HG02623 (cell line): ENCODE results near the gene SOHLH2.

ENCODE experiments used
- ATAC-seq: cut with Tn5 transposase; IDR thresholded peaks from one replicate; pipeline ENCODE4 v1.9.1; 2021; ENCODE audit warnings: moderate library complexity; ENCODE audit not compliant: unreplicated experiment

Gene SOHLH2, protein sequence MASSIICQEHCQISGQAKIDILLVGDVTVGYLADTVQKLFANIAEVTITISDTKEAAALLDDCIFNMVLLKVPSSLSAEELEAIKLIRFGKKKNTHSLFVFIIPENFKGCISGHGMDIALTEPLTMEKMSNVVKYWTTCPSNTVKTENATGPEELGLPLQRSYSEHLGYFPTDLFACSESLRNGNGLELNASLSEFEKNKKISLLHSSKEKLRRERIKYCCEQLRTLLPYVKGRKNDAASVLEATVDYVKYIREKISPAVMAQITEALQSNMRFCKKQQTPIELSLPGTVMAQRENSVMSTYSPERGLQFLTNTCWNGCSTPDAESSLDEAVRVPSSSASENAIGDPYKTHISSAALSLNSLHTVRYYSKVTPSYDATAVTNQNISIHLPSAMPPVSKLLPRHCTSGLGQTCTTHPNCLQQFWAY

DNA sequence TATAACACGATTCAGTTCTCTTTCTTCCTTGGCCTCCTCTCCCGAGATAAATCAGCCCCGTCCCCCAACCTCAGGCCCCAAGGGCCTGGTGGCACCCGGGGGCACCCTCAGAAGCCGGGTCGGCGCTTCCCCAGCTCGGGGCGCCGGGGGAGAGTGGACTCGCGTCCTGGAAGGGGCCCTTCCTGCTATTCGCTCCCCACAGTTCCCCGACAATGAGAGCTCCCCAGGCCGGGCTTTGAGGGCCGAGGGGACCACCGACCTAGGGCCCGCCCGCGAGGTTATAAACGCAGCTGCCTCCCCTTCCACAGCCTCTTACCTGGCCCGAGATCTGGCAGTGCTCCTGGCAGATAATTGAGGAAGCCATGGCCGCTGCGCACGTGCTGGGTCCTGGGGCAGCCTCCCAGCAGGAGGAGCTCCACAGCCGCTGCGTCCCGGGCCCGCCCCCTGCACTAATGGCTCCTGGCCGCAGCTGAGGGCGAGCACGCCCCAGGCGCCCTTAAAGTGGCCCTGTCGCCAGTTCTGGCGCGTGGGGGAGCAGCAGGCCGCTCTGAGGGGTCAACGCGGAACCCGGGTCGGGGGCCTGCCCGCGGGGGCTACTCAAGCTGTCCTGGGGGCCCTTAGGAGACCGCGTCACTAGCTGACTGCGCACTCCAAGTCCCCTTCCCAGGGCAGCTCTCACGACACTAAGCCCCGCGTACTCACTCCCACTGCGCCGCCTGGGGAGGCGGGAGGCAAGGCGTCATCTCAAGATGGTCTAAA is at the start of gene SOHLH2:
TSS of gene SOHLH2 (minus strand) at position 394 of the 759 bp plus-strand sequence. CDS start at position 364, 30 bp downstream.
- ATAC-seq: no peak

DNA sequence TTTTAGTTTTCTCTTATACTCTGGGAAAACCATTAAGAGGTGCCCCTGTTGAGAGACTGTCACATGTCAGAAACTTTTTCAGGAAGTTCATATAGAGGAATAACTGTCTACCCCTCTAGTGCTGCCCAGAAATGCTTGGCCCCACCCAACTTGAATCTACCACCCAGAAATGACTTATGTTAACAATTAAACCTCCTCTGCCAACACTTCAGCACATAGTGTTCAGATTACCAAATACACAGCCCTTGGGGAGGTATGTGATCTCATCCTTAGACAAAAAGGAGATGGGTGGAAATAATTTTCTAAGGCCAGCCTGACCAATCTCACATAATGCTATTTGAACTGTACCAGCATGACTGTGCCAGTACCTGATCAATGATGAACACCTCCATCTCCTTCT is 47.6 kb upstream of the SOHLH2 start:
- ATAC-seq: no peak

DNA sequence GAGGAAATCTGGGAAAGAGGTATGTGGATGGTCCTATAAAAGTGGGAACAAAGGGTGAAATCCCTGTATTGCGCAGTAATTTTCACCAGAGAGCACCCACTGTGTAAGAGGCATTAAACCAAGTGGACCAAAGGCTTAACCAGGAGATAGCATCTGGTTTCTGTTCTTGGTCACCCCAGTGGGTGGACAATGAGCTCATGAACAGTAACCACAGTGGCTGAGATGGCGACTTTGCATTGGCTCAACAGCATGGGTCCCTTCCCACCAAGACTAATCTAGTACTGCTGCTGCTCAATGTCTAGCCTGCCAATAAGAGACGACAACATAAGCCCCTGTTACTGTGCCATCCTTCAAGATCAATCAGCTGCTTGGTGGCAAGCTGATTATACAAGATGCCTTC is 46.7 kb upstream of the SOHLH2 start:
- ATAC-seq: no peak

DNA sequence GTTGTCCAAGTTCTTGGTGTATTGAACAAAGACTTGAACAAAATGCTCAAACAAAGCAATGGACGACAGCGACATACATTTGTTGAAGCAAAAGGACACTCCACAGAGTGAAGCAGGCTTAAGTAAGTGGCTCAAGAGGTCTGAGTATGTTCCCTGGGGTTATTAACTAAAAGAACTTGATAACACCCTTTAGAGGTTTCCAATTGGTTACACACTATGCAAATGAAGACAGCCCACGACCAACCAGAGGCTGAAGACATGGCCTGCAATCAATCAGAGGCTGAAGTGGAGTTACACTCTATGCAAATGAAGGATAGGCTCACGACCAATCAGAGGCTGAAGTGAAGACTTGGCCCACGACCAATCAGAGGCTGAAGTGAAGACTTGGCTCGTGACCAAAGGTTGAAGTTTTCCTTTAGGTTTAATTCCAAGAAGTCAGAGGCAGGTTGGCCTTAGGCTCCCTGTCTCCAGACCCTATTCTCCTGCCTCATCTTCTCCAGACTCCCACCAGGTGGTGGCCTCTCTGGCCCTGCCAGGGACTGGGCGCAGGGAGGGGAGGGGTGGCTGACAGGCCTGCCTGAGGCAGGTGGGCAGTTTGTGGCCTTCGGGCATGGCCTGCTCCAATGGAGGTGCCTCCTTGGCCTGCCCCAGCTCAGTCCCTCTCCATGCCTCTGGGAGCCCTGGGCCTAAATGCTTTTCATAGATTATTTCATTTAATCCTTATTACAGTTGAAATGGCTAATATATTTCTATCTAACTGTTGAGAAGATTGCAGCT is 45.2 kb upstream of the SOHLH2 start:
- no peak for ATAC-seq

DNA sequence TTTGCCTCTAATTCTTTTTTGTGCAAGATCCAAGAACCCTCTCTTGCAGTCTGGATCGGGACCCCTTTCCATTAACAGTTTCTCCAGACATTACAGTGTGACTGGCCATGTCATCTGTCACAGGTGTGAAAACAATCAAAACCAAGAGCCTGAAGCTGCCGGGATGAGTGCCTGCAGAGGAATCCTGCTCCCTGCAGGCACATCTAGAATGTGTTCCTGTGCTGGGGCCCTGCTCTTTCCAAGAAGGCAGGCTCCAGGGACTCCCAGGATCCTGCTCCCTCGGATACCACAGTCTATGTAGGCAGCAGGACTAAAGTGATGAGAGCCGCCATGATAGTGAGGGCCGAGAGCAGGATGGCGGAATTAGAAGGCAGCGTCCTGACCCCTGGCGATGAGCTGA is 44.5 kb upstream of the SOHLH2 start:
- no peak for ATAC-seq

DNA sequence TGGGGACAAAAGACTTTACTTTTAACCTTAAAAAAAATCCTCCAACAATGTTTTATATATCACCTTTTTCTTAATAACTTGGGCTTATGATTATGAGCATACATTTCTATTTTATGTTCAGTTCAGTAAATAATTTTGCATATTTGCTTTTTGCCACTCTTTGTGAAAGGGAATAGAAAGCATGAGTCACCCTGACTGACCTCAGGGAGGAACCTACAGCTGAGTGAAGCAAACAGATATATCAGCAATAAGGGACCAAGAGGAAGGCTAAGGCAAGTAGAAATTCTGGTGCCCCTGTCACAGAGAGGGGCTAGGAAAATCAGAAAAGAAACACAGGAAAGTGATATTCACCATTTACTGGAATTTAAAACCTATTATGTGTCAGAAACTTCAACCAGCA is 37.2 kb upstream of the SOHLH2 start:
- no peak for ATAC-seq

DNA sequence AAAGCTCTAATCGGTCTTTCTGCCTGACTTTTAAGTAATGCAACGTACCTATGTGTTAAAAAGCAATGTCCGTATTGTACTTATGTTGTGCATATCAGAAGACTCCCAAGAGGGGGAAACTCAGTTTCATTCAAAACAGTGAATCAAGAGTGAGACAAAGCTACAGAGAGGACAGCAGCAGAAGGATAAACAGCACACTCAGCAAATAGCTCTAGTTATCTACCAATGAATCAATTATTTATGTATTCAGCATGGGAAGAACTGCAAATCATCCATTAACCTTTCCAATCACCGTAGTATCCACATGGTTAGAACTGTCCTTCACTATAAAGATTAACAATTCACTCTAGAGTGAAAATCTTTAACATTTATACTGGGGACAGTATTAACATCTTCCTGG is 36.7 kb upstream of the SOHLH2 start:
- ATAC-seq: no peak

DNA sequence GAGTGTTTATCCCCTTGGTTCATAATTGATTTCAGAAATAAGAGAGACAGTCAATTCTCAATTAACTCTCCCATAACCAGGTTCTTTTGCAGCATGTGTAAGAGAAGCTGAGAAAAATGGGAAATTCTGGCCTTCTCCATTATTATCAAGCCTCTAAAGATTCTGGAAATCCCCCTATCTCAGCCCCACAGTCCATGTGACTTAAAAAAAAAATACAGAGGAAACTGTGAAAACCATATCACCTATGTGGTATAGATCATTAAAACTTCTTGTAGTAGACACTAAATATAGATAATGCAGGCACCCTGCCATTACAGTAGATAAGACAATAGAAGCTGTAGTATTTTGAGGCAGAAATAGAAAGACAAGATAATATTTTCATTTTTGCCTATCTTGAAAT is 34.3 kb upstream of the SOHLH2 start:
- ATAC-seq: no peak

DNA sequence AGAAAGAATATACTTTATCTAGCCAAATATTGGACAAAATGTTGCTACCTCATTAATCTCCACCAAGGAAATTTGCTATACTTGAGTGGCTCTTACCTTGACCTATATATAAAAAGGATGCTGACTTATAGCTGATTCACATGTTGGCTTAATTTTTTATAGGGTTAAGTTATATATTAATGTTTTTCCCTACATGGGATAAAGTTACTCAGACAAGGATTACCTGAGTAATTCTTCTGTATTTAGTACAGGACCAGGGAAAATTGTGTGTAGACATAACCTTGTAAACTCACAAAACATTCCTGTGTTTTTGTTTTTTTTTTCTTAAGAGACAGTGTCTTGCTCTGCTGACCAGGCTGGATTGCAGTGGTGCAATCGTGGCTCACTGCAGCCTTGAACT is 30.6 kb upstream of the SOHLH2 start:
- no peak for ATAC-seq

DNA sequence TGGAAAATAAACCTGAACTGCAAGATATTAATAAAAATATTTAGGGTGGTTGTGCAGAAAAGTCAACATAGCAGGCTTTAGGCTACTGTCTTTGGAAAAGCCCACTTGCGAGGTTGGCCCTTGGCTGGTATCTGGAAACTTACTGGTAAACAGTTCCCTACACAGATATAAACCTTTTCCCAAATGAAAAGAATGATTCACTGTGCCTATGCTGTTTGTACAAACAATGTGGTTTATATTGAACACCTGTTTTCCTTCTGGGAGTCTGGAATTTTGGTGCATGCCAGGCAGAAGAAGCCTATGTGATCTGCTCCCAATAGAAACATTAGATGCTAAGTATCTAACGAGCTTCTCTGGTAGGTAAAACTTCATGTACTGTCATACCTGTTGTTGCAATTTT is 29.7 kb upstream of the SOHLH2 start:
- no peak for ATAC-seq

DNA sequence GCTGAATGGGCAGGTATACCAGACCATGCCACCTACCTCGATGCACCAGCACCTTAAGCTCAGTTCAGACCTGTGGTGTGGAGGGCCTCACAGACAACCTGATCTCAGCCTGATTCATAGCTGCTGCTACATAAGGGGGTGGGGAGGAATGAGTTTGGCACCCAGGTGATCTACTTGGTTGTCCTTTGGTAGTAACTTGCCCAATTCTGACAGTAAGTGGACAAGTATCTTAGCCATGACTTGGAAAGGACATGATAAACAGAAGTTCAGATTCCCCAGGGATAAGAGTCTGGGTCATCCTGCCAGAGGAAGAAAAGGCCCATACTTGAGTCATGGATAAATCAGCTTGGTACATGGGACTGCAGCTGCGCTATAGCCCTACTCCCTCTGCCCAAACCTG is 28.4 kb upstream of the SOHLH2 start:
- ATAC-seq: no peak

DNA sequence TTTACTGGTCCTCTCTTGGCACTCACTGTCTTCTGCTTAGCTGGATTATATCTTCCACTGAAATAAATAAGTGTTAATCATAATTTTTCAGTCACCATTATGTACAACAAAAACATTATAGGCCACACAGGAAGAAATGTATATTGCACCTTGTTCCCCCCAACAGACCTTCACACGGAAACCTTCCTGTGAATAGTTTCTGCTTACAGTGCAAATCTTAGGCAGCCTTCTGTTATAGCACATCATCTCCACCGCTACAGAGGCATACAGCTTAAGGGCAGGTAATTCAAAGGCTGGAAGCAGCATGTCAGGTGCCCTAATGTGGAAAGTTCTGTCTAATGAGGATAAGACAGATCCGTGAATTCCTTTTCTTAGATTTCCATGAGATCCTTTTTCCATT is 16.9 kb upstream of the SOHLH2 start:
- ATAC-seq: no peak

DNA sequence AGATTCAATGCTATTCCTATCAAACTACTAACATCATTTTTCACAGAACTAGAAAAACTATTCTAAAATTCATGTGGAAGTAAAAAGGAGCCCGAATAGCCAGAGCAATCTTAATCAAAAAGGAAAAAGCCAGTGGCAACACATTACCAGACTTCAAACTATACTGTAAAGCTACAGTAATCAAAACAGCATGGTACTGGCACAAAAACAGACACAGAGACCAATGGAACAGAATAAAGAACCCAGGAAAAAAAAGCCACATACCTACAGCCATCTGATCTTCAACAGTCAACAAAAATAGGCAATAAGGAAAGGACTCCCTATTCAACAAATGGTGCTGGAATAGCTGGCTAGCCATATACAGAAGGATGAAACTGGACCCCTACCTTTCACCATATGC is 10.4 kb upstream of the SOHLH2 start:
- no peak for ATAC-seq

DNA sequence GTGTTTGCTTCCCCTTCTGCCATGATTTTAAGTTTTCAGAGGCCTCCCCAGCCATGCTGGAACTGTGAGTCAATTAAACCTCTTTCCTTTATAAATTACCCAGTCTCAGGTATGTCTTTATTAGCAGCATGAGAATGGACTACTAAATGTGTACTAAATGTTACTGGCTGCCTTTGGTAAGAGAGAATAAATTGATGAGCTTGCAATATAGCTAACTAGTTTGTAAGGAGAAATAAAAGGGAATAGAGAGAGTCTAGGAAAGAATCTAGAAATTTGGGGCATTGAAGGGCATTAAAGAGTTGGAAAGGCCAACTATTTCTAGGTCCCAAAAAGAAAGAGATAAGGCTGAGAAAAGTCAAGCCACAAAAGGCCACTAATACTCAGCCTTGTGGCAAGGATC is 5.5 kb upstream of the SOHLH2 start:
- ATAC-seq: no peak

DNA sequence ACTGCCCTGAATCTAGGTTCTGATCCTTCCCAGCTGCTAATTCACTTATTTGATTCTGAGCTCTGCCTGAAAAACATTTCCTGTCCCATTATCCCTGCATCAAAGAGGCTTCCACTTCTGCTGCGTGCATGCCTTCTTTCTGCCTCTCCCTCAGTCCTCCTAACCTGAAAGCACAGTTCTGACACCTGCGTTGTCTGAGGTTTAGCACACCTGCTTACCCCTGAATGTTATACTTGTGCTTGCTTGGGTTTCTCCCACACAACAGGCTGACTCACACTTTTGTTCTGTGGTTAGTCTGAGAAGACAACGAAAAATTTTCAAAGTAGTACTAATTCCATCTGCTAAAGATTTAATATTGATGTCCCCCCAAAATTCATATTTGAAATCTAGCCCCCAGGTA is 3.1 kb upstream of the SOHLH2 start:
- no peak for ATAC-seq

DNA sequence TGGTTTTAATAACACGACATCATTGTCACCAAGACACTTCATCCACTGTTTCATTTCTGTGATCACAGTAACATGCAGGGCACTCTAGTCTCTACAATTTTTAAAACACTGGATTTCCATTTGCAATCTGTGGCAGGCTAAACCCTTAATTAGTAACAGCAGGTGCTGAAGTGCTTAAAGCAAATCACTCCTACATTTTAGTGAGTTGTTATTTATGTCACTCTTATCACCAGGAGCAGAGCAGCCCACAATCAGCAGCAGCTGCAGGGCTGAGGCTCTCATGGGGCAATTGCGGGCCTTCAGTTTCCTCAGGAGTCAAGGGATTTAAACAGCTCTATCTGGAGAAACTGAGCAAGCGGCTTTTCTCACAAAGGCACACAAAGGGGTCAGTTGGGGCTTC is 1.6 kb downstream of the SOHLH2 start:
- ATAC-seq: no peak

DNA sequence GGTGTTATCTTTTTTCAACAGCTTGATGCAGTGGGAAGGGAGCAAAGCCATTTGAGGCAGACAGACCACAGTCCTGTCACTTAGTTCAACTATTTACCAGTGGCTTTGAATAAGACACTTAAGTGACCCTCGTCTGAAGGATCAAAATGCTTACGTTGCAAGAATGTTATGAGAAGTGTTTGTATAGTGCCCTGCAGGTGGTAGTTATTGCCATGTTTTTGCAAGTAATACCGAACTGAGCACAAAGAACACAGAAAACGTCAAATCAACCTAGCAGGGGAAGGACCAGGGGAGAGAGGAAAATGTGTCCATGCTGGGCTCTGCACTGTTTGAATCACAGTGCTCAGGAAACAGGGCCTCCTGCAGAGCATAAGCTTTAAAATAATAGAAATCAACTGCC is 2.8 kb downstream of the SOHLH2 start:
- ATAC-seq: no peak

DNA sequence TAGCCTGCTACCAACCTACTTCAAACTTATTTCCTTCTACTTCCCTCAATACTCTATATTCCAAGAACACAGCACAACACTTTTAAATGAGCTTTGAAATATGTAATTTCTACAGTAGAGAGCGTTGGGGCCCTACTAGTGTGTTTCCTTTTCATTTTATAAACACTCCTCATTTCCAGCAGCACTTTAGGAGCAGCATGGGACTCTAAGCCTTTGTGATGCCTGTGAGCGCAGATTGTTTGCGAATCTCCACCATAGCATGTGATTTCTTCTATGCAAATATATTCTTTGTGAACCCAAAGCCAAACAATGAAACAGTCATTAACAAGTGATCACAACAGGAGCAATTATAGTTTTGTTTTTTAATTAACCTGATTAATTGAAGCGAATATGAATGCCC is 3.6 kb downstream of the SOHLH2 start:
- ATAC-seq: no peak

DNA sequence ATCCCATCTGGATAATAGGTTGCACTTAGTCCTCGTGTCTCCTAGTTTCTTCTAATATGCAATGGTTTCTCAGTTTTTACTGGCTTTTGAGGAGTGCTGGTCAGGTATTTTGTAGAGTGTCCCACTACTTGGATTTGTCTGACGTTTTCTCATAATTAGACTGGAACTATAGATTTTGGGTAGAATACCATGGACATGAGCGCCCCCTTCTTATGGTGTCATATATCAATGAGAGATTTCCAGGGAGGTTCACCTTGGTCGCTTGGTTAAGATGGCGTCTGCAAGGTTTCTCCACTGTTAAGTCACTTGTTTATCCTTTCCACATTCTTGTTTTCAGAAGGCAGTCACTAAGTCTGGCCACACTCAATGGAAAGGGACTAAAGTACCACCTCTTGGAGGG is 6.7 kb downstream of the SOHLH2 start:
- no peak for ATAC-seq

DNA sequence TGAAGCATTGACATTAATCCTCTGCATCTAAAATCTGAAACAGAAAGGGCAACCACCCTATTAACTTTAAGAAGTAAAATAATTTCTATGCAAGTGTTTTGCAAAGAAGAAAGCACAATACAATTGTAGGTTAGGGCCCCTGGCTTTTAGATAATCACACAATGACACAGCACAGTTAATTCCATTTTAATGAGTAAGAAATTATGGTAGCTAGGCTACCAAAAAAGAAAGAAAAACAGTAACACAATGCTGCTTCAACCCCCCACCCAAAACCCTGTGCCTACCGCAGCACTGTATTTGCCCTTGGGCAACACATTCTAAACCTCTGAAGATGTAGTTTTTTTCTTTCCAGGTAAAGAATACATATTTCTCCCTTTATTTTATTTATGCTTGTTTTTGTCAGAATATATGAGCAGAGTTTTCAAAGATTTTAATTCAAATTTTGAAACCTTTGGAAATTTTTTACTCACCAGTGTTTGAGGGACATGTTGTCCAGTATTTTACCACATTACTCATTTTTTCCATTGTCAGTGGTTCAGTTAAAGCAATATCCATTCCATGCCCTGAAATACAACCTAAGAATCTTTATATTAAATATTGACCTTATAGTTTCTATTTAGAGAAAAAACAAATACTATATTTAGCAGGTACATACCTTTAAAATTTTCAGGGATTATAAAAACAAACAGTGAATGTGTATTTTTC is 21.1 kb downstream of the SOHLH2 start:
- ATAC-seq: no peak

DNA sequence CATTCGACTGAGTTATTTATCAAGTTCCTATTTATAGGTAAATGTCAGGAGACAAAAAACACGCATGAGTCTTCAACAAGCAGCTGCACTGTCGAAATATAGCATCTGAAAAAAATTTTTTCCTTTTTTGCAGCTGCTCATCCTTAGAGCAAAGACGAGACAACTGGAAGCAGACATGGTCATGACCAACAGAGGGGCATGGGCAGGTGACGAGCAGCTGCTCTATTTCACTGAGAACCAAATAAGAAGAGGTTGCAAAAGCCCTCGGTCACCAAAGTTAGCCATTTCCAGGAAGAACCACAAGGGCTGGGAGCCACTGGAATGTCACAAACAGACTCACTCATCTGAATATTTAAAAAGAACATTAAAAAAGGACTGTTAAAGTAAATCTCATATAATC is 22.2 kb downstream of the SOHLH2 start:
- ATAC-seq: no peak
